ENCODE measurements around the gene STEAP4. TPM values are rescaled to one million over a fixed set of nuclear protein-coding genes. Genes with fewer than 3 reads are reported as not detected.
A peak's percentile ranks its signal among the peaks of the same experiment; 100 is the strongest.

STEAP4 gene
- total and polyA plus RNA-seq, 12 donors = 0.33 to 338 (median 200) TPM

DNA sequence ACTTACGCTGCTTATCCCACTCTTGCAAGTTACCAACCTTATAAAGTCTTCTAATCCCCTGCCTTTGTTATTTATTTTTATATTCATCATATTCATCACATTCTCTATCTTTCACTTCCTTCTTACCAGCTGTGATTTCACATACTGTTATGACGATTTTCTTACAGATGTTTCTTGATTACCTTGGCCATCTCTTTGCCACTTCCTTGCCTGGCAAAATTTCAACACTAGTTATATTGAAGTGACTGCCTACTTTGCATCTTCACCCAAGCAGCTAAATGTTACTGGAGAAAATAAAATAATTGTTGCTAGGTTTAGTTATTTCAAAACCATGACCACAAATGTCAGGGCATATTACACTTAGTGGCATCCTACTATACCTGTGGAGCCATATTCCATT lies 8.8 kb upstream of the STEAP4 start:
- intact Hi-C loops (cut with DNase I) = no loop called here
- Histone ChIP-seq H3K9me3 (replicated peaks in 1 of 3) (no peaks in the 10 kb centered on the region), H3K4me3 (no peak overlapping the region)

DNA sequence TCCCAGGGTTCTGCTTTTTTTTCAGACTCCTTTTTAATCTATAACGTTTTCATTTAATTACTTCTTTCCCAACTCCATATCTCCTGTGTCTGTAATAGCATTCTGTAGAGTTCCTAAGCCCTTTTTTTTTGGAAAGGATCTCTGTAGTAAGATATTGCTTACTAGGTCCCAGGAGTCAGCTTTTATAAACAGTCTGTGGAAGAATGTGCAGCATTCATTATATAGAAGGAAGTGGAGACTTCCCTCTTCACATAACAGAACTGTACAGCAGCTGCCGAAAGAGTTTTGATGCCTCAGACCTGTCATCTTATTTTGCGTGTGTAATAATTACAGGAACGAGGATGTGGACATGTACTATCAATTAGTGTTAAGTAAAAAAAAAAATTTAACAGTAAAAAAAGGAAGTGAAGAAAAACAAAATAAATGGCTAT lies 7.4 kb upstream of the STEAP4 start:
- Histone ChIP-seq H3K4me1 (replicated peaks in 1 of 2) (peaks cover 16% of the 10 kb centered on the region in 2 donors), H3K4me3 (no peak overlapping the region), H3K36me3 (replicated peaks in 1 of 2) (no peaks in the 10 kb centered on the region), H3K27ac (peak overlapping the region in 2 of 5 donors; percentile 1 to 35), H3K27me3 (no peaks in the 10 kb centered on the region), H3K9me3 (replicated peaks in 1 of 3) (no peaks in the 10 kb centered on the region)
- DNase-seq = no peak
- intact Hi-C loops (cut with DNase I) = no loop called here
- TF ChIP-seq, protein P1, sequence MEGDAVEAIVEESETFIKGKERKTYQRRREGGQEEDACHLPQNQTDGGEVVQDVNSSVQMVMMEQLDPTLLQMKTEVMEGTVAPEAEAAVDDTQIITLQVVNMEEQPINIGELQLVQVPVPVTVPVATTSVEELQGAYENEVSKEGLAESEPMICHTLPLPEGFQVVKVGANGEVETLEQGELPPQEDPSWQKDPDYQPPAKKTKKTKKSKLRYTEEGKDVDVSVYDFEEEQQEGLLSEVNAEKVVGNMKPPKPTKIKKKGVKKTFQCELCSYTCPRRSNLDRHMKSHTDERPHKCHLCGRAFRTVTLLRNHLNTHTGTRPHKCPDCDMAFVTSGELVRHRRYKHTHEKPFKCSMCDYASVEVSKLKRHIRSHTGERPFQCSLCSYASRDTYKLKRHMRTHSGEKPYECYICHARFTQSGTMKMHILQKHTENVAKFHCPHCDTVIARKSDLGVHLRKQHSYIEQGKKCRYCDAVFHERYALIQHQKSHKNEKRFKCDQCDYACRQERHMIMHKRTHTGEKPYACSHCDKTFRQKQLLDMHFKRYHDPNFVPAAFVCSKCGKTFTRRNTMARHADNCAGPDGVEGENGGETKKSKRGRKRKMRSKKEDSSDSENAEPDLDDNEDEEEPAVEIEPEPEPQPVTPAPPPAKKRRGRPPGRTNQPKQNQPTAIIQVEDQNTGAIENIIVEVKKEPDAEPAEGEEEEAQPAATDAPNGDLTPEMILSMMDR (IDR thresholded peaks at IDR 0.05) = no peak
- TF ChIP-seq POLR2A (IDR thresholded peaks at IDR 0.05) = no peak
- 44 to 53% (median 51%) methylated on average over 4 of the region's 4 CpGs for WGBS, 4 donors

More for the DNA sequence above, 8.8 kb upstream of the STEAP4 start:
- peaks cover 16% of the 10 kb centered on the region in 2 donors for H3K4me1 ChIP-seq (replicated peaks in 1 of 2)
- WGBS, 4 donors = 83 to 86% (median 84%) methylated on average over 2 of the region's 2 CpGs
- no peak overlapping the region for H3K27ac ChIP-seq
- DNase-seq = no peak
- TF ChIP-seq POLR2A (IDR thresholded peaks at IDR 0.05) = no peak
- TF ChIP-seq, protein P1 (IDR thresholded peaks at IDR 0.05) = no peak
- no peaks in the 10 kb centered on the region for H3K27me3 ChIP-seq
- H3K36me3 ChIP-seq (replicated peaks in 1 of 2) = no peaks in the 10 kb centered on the region

DNA sequence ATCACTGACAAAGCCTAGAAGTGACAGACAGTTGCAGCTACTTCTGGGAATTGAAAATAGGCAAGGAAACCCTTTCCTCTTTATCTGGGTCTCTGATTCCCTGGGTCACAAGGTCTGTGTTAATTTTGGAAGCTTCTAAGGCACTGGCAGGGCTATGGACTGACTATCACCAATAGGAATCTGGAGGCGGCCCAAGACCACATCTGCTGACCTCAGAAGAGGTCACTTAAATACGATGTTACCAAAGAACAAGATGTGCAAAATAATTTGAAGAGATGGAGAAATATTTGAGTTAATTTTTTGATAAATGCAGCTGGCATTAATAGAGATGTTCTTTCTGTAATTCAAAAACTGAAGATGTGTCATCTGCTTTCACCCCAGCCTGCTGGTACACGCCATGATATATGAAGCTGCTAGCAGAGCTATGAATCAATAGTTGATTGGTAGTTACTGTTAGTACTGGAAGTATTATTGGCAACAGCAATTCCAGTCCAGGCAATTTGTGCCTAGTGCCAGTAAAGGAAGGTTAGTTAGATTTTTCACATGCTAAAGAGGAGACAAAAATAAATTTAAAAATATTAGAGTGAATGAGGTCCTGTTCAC lies 5.5 kb upstream of the STEAP4 start:
- Histone ChIP-seq H3K9me3 (replicated peaks in 1 of 3) (no peaks in the 10 kb centered on the region), H3K4me1 (replicated peaks in 1 of 2) (peaks cover 16% of the 10 kb centered on the region in 2 donors), H3K27me3 (no peaks in the 10 kb centered on the region), H3K4me3 (no peak overlapping the region), H3K36me3 (replicated peaks in 1 of 2) (no peaks in the 10 kb centered on the region), H3K27ac (peak overlapping the region; percentile 17 to 71 (median 59))
- intact Hi-C loops (cut with DNase I) = no loop called here
- 20 to 33% (median 30%) methylated on average over 3 of the region's 3 CpGs for WGBS, 4 donors
- no peak for TF ChIP-seq POLR2A (IDR thresholded peaks at IDR 0.05)
- TF ChIP-seq, protein P1 (IDR thresholded peaks at IDR 0.05) = no peak
- peak; percentile 54 to 94 (median 88) for DNase-seq

DNA sequence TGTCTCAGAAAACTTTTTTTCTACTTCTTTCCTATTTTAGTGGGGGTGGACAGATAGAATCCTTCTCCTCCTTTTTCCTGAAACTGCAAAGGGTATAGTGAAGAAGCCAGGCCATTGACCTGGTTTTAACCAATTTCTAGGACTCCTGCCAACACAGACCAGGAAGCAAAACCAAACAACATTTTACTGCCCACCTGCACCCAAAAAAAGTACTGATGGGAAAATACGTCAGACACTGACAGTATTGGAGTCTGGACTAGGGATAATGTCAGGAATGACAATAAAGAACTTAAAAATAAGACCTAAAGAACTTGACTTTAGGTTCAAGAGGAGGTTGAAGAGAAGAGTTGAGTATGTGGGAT lies 5.0 kb upstream of the STEAP4 start:
- Histone ChIP-seq H3K9me3 (replicated peaks in 1 of 3) (no peaks in the 10 kb centered on the region), H3K27me3 (no peaks in the 10 kb centered on the region), H3K36me3 (replicated peaks in 1 of 2) (no peaks in the 10 kb centered on the region), H3K4me1 (replicated peaks in 1 of 2) (peaks cover 16 to 19% of the 10 kb centered on the region in 2 donors), H3K4me3 (no peak overlapping the region), H3K27ac (peak overlapping the region; percentile 17 to 71 (median 59))
- no peak for TF ChIP-seq POLR2A (IDR thresholded peaks at IDR 0.05)
- TF ChIP-seq, protein P1 (IDR thresholded peaks at IDR 0.05) = no peak
- WGBS, 4 donors = 34 to 50% (median 42%) methylated on average over 1 of the region's 1 CpG
- peak in 1 of 7 donors; percentile 28 for DNase-seq
- intact Hi-C loops (cut with DNase I) = no loop called here
